Hematopoietic multipotent progenitor cell treated with erythropoietin and hydrocortisone succinate and interleukin-3 and kit ligand, for 8 days (in vitro differentiated cells): ENCODE data around the gene FBXO39.
"Not testable (repeated sequence)": the region's sequence is repeated elsewhere in the genome, so short reads cannot be mapped to it uniquely, and the experiment has no call there.

Experiments
- DNase-seq: peaks from one replicate; pipeline ENCODE4 v3.0.0-alpha.2; 2015

The FBXO39 gene

GRCh38 chr17:6775871-6776405, at the start of gene FBXO39:
TSS of gene FBXO39 (plus strand) at chr17:6776215. CDS start at chr17:6779869, 3,654 bp downstream.
- no peak for DNase-seq

DNA sequence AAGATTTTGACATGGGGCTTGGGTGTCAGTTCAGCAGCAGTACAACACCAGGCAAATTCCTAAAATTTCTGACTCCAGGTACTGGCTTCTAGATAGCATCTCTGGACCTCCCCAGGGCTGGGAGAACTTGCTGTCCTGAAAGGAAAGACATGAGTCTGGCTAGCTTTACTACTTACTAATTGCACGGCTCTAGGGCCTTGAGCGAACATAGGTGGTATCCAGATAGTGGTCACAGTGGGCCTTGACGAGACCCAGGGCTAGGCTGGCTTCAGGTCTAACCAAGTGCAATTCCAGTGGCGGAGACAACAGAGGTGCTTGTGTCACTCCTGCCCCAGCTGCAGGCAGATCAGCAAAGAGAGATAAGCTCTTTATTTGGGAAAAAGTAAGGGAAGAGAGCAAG, 46.5 kb upstream of the FBXO39 start:
- DNase-seq: no peak

GRCh38 chr17:6746665-6747064, 29.4 kb upstream of the FBXO39 start:
- not testable (repeated sequence) for DNase-seq

DNA sequence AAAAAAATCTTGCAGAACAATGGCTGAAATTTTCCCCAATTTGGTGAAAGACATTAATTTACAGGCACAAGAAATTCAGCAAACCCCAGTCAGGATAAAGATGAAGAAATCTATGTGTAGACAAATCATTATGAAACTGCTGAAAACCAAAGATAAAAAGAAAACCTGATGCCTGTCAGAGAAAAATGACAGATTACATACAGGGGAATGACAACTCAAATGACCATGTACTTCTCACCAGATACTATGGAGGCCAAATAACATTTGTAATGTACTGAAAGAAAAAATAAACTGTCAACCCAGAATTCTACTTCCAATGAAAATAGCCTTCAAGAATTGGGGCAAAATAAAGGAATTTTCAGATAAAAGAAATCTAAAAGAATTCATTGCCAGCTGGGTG, 27.4 kb upstream of the FBXO39 start:
- DNase-seq: no peak

DNA sequence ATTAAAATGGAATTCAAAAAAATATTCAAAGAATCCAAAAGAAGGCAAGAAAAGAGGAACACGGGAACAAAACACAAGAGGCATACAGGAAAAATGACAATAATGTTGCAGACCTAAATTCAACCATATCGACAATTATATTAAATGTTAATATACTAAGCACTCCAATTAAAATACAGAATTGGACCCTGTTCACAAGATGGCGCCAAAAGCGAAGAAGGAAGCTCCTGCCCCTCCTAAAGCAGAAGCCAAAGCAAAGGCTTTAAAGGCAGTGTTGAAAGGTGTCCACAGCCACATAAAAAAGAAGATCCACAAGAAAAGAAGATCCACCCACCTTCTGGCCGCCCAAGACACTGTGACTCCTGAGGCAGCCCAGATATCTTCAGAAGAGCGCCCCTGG, 26.5 kb upstream of the FBXO39 start:
- peak; percentile 29 for DNase-seq

DNA sequence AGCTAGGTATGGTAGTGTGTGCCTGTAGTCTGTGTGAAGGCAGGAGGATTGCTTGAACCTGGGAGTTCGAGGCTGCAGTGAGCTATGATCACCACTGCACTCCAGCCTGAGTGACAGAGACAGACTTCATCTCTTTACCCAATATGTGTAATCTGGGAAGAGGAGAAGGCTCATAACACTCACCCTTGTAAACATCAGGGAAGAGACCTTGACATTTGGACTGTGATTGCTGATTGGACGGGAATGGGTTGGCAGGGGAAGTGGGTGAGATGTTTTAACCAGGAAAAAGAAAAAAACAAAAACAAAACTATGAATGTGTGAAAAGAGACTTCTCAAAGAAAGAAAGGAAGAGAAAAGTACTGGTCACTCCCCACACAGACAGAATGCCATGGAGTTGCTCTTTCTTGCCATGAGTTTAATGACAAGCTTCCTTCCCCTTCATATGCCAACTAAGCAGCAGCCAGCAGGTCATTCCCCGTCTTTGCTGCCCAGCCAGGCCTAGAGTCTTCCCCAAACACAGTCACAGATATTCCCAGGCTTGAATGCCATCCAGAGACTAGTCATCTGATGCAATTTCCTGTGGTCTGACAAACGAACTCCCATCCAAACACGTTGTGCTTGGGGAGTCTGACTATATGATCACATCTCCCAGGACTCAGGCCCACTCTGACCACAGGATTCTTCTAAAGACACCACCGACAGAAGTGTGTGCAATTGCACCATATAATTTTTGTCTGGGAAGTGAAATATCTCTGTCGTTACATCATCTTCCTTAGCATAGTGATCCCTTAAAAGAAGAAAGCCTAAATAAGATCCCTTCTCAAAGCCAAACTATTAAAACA, 23.7 kb upstream of the FBXO39 start:
- peak; percentile 19 for DNase-seq

GRCh38 chr17:6753006-6753445, 23.0 kb upstream of the FBXO39 start:
- peak; percentile 20 for DNase-seq

DNA sequence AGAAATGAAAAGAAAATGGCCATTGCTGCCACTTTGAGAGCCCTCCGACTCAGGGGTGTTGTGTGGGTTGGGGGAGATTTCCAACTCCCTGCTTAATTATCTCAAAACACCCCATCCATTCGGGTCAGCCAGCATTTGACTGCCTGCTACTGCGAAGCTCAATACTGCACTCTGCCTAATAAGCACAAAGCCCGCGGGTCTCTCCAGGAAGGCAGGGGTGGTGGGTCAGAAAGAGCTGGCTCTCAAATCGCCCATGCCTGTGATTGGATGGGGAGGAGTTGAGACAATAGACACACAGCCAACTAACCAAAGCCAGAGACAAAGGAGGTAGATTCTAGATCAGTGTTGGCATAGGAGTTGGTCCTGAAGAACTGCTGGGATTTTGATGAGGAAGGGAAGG, 22.5 kb upstream of the FBXO39 start:
- DNase-seq: no peak

- DNase-seq: no peak
Observed at GRCh38 chr17:6755281-6755680, 20.7 kb upstream of the FBXO39 start.

GRCh38 chr17:6755731-6756184, 20.3 kb upstream of the FBXO39 start, which contains the start of gene XAF1:
TSS of gene XAF1 (plus strand) at chr17:6756046. CDS start at chr17:6756079, 33 bp downstream.
- peak; percentile 46 for DNase-seq

DNA sequence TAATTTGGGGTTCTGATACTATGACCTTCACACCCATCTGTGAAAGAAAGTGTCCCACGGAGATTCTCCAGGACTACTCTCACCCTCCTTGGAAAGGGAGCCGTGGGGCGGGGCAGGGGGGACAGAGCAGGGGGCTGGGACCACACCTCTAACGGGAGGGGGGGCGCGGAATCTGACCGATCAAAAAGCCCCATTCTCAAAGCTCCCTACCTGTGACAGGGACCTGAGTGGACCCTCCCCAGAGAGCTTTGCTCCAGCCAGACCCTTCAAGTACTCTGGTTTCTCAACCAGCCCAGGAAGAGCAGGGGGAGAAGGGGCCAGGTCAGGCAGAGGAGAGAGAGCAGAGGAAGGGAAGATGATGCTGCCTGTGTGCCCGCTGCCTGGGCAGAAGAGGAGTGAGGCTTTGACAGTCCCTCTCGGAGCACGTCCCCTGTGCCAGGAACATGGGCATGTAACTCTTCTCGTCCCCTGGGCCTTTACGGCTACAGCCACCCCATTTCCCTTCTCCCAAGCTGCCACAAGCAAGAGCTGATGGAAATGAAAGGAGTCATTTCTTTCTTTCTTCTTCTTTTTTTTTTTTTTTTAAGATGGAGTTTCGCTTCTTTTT, 19.5 kb upstream of the FBXO39 start:
- DNase-seq: no peak

DNA sequence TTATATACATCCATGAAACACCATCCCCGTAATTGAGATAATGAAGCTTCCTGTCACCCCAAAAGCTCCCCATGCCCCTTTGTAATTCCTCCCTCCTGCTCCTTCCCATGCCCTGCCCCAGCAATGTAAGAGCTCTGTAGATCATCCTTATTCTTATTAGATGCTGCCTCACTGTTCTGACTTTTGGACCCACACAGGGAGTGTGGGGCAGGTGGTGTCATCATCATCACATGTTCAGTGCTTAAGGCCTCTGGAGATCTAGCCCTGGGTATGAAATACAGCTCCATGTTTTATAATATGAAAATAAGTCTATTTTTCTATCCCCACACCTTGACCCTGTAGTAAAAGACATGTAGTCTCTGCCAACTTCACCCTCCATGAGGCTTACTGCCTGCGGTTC, 18.3 kb upstream of the FBXO39 start:
- DNase-seq: no peak

DNA sequence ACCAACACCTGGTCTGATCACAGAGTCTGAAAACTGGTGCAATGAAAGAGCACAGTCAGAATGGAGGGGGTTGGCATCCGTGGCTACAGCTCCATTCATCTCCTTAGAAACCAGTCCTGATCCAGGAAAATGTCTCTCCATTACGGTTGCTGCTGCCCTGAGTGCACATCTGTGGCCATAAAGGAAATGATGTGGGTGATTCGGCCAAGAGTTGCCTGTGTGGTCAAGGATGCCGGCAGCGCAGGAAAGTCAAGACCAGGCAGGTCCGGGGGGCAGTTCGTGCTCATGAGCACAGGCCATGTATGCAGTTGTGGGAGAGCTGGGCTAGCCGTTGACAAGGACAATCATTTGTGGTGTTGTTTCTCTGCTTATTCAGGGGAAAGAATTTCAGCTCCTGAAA, 14.2 kb upstream of the FBXO39 start:
- no peak for DNase-seq

DNA sequence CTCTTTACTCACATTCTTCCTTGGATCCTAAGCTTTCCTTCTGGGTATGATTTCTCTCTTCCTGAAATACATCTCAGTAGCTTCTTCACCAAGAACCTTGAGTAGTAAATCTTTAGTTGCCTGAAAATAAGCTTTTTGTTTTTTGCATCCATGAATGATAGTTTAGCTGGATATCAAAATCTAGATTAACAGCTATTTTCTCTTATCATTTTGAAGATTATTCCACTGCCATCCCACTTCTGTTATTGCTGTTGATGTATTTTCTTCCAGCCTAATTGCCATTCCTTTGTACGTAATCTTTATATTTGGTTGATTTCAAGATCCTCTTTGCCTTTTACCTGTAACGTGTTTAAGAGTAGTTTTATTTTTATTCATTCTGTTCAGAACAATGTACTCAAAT, 7.6 kb upstream of the FBXO39 start:
- no peak for DNase-seq

GRCh38 chr17:6772016-6772415, 4.0 kb upstream of the FBXO39 start:
- no peak for DNase-seq

- not testable (repeated sequence) for DNase-seq
Observed at GRCh38 chr17:6774906-6775305, 1.1 kb upstream of the FBXO39 start.

GRCh38 chr17:6779411-6779810, 3.4 kb downstream of the FBXO39 start:
- DNase-seq: no peak

GRCh38 chr17:6780001-6780400, 4.0 kb downstream of the FBXO39 start:
- DNase-seq: no peak

GRCh38 chr17:6780886-6781285, 4.9 kb downstream of the FBXO39 start:
- DNase-seq: no peak

GRCh38 chr17:6782244-6782643, 6.2 kb downstream of the FBXO39 start:
- DNase-seq: no peak

GRCh38 chr17:6786618-6787017, 10.6 kb downstream of the FBXO39 start:
- DNase-seq: no peak

DNA sequence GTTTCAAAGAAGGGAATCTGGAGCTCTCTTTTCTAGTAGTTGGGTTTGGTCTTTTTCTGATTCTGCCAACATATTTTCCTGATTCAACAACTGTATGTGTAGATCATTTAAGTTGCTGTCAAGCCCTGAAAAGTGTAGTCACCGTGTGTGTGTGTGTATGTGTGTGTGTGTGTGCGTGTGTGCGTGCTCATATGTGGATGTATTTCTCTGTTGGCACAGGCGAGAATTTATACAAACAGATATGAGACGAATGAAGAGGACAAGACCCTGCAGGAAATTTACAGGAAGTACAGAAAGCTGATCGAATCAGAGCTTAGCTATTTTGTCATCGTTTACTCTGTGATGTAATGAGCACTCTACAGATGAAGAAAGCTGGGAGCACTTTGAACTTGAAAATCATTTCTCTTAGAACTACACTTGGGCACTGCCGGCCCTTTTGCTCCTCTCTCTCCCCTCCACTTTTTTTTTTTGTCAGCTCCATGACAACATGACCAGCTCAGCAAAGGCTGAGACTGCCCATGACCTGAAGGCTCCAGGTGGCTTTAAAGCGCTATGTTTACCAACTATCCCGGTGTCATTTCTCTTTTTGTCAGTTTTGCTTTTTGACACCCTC, 11.2 kb downstream of the FBXO39 start:
- DNase-seq: no peak

DNA sequence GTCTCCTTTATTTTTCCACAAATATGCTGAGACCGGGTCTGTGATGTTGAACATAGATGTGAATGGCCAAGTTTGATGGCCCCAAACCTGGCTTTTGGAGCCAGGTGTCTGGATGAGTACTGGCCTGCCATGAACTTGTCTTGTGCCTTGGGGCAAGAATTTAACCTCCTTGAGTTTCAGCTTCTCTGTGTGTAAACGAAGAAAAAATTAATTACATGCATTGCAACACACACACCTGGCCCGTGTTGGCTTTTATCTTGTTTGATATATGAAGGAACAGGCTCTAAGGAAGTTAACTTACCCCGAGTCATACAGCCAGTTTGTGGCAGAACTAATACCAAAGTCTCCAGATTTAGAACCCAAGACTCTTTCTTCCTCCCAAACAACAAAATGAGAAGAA, 13.1 kb downstream of the FBXO39 start:
- DNase-seq: no peak
